ENCODE measurements around the gene CALU.

Gene CALU

GRCh38 chr7:128739048-128739962, at the start of gene CALU:
TSS of gene CALU (plus strand) at chr7:128739359. CDS start at chr7:128748584, 9,225 bp downstream.
- peak; percentile 51 for FAIRE-seq

- FAIRE-seq, result no peak
Measured at GRCh38 chr7:128691227-128691626, 47.9 kb upstream of the CALU start.

- no peak for FAIRE-seq
Measured at GRCh38 chr7:128692623-128693270, 46.4 kb upstream of the CALU start.

- FAIRE-seq, result no peak
Measured at GRCh38 chr7:128693373-128694015, 45.7 kb upstream of the CALU start.

- FAIRE-seq, result no peak
Measured at GRCh38 chr7:128694738-128695137, 44.4 kb upstream of the CALU start.

GRCh38 chr7:128697302-128697905, 41.8 kb upstream of the CALU start:
- no peak for FAIRE-seq

GRCh38 chr7:128699196-128699712, 39.9 kb upstream of the CALU start:
- no peak for FAIRE-seq

- no peak for FAIRE-seq
Measured at GRCh38 chr7:128699895-128700294, 39.3 kb upstream of the CALU start.

GRCh38 chr7:128701062-128701785, 37.9 kb upstream of the CALU start:
- FAIRE-seq, result no peak

GRCh38 chr7:128703609-128704241, 35.4 kb upstream of the CALU start:
- no peak for FAIRE-seq

- no peak for FAIRE-seq
Measured at GRCh38 chr7:128705891-128706333, 33.2 kb upstream of the CALU start.

- no peak for FAIRE-seq
Measured at GRCh38 chr7:128707752-128708151, 31.4 kb upstream of the CALU start.

- no peak for FAIRE-seq
Measured at GRCh38 chr7:128708235-128708634, 30.9 kb upstream of the CALU start.

- FAIRE-seq, result no peak
Measured at GRCh38 chr7:128708824-128709223, 30.3 kb upstream of the CALU start.

GRCh38 chr7:128710481-128710880, 28.7 kb upstream of the CALU start:
- FAIRE-seq, result no peak

GRCh38 chr7:128713794-128714193, 25.4 kb upstream of the CALU start:
- FAIRE-seq, result no peak

- FAIRE-seq, result no peak
Measured at GRCh38 chr7:128714701-128715495, 24.3 kb upstream of the CALU start.

- no peak for FAIRE-seq
Measured at GRCh38 chr7:128718967-128719642, 20.1 kb upstream of the CALU start.

- FAIRE-seq, result no peak
Measured at GRCh38 chr7:128721376-128721775, 17.8 kb upstream of the CALU start.

GRCh38 chr7:128724743-128725142, 14.4 kb upstream of the CALU start:
- FAIRE-seq, result no peak
